ENCODE data around the gene OSBPL9. TPM values are rescaled to one million over a fixed set of nuclear protein-coding genes. Genes with fewer than 3 reads are reported as not detected.

The OSBPL9 gene
- total RNA-seq, 1 experiment from 2014 or later = 61.9 TPM

DNA sequence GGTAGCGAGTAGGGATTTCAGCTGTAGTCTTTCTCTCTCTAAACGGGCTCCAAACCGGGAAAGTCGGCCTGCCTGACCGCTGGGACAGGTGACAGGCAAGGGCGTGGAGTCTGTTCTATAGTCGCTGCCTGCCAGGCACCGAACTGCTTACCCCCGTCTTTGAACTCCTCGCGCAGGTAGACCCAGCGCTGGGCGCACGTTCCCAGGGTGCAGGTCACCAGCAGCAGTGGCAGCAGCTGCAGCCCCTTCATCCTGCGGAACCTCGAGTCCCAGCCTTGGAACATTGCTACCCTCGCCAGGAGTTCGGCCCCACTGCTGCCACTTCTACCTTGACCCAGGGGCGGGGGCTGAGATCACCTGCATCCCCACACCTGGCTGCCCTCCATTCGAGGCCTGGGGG lies 22.2 kb upstream of the OSBPL9 start:
- Mint-ChIP-seq H3K9me3 (ENCODE audit: unreplicated experiment) (no peaks in the 10 kb centered on the region), H3K27me3 (ENCODE audit: insufficient read depth, unreplicated experiment) (no peaks in the 10 kb centered on the region), H3K27ac (ENCODE audit: unreplicated experiment) (no peak overlapping the region), H3K4me3 (ENCODE audit: unreplicated experiment) (no peak overlapping the region), H3K36me3 (ENCODE audit: insufficient read depth, unreplicated experiment) (no peaks in the 10 kb centered on the region), H3K4me1 (ENCODE audit: low read depth, unreplicated experiment) (no peaks in the 10 kb centered on the region)
- no TSS peak for BruUV-seq (replicated peaks)
- TF ChIP-seq, protein P1, sequence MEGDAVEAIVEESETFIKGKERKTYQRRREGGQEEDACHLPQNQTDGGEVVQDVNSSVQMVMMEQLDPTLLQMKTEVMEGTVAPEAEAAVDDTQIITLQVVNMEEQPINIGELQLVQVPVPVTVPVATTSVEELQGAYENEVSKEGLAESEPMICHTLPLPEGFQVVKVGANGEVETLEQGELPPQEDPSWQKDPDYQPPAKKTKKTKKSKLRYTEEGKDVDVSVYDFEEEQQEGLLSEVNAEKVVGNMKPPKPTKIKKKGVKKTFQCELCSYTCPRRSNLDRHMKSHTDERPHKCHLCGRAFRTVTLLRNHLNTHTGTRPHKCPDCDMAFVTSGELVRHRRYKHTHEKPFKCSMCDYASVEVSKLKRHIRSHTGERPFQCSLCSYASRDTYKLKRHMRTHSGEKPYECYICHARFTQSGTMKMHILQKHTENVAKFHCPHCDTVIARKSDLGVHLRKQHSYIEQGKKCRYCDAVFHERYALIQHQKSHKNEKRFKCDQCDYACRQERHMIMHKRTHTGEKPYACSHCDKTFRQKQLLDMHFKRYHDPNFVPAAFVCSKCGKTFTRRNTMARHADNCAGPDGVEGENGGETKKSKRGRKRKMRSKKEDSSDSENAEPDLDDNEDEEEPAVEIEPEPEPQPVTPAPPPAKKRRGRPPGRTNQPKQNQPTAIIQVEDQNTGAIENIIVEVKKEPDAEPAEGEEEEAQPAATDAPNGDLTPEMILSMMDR (IDR thresholded peaks at IDR 0.05; ENCODE audit: insufficient read depth in 1 of 2, low read depth in 1 of 2, low read length in 1 of 2, severe bottlenecking in 1 of 2, unreplicated experiment in 1 of 2) = no peak
- CTCF ChIA-PET = no interaction called here
- Histone ChIP-seq H3K27me3 (replicated peaks; ENCODE audit: control insufficient read depth, insufficient read depth, low read length) (no peaks in the 10 kb centered on the region), H3K36me3 (ENCODE audit: control insufficient read depth, insufficient read depth, low read length) (no peaks in the 10 kb centered on the region), H3K9me3 (no peaks in the 10 kb centered on the region), H3K4me3 (ENCODE audit: low read depth, low read length) (no peak overlapping the region), H3K4me1 (no peaks in the 10 kb centered on the region)
- DNase-seq = no peak
- intact Hi-C loops (cut with micrococcal nuclease; ENCODE audit: unreplicated experiment) = no loop called here
- POLR2A ChIA-PET = no interaction called here

DNA sequence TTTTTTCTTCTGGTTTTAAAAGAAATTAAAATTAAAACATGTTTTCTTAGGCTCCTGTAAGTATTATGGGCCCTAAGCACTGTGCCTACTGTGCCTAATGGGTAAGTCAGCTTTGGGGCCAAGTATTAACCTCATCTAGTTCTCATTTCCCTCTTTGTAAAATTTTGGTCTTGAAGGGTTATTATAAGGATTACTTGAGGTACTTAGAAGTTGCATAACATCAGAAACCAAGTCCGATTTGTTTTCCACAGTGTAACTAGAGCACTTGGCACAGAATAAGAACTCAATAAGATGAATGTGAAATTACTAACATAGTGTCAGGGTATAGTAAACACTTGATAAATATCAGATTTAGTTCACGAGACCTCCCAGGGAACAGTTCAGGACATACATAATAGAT lies 16.4 kb upstream of the OSBPL9 start:
- TF ChIP-seq, protein P1 (IDR thresholded peaks at IDR 0.05; ENCODE audit: insufficient read depth in 1 of 2, low read depth in 1 of 2, low read length in 1 of 2, severe bottlenecking in 1 of 2, unreplicated experiment in 1 of 2) = no peak
- intact Hi-C loops (cut with micrococcal nuclease; ENCODE audit: unreplicated experiment) = no loop called here
- Histone ChIP-seq H3K4me1 (no peaks in the 10 kb centered on the region), H3K36me3 (ENCODE audit: control insufficient read depth, insufficient read depth, low read length) (no peaks in the 10 kb centered on the region), H3K4me3 (ENCODE audit: low read depth, low read length) (no peak overlapping the region), H3K27me3 (replicated peaks; ENCODE audit: control insufficient read depth, insufficient read depth, low read length) (no peaks in the 10 kb centered on the region), H3K9me3 (no peaks in the 10 kb centered on the region)
- no peaks in the 10 kb centered on the region for H3K9me3 Mint-ChIP-seq (ENCODE audit: unreplicated experiment)
- no peaks in the 10 kb centered on the region for H3K4me1 Mint-ChIP-seq (ENCODE audit: low read depth, unreplicated experiment)
- no TSS peak for BruUV-seq (replicated peaks)
- no peak for DNase-seq
- ChIA-PET POLR2A (no interaction called here), CTCF (no interaction called here)
- H3K27ac Mint-ChIP-seq (ENCODE audit: unreplicated experiment) = no peak overlapping the region
- no peak overlapping the region for H3K4me3 Mint-ChIP-seq (ENCODE audit: unreplicated experiment)
- H3K27me3 Mint-ChIP-seq (ENCODE audit: insufficient read depth, unreplicated experiment) = no peaks in the 10 kb centered on the region
- no peaks in the 10 kb centered on the region for H3K36me3 Mint-ChIP-seq (ENCODE audit: insufficient read depth, unreplicated experiment)

DNA sequence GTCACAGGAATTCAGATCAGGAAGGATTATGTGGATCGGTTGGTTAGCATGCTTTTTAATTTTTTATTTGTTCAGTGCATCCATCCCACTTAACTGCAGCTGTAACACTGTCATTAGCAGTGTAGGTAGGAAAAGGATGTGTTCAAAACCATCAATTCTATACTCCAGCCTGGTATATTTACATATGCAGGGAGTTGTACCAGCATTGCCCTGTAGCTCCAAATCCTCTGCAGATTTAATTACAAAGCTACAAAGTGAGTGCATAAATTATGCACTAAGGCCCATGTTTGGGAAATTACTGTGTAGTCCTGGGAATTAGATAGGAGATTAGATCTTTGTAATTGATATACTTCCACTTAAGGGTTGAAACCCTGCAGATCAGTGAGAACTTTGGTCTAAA lies 15.9 kb upstream of the OSBPL9 start:
- no peak for DNase-seq
- Histone ChIP-seq H3K4me3 (ENCODE audit: low read depth, low read length) (no peak overlapping the region), H3K27me3 (replicated peaks; ENCODE audit: control insufficient read depth, insufficient read depth, low read length) (no peaks in the 10 kb centered on the region), H3K36me3 (ENCODE audit: control insufficient read depth, insufficient read depth, low read length) (no peaks in the 10 kb centered on the region), H3K9me3 (no peaks in the 10 kb centered on the region), H3K4me1 (no peaks in the 10 kb centered on the region)
- POLR2A ChIA-PET = no interaction called here
- Mint-ChIP-seq H3K4me1 (ENCODE audit: low read depth, unreplicated experiment) (no peaks in the 10 kb centered on the region), H3K36me3 (ENCODE audit: insufficient read depth, unreplicated experiment) (no peaks in the 10 kb centered on the region), H3K9me3 (ENCODE audit: unreplicated experiment) (no peaks in the 10 kb centered on the region), H3K27ac (ENCODE audit: unreplicated experiment) (no peak overlapping the region), H3K27me3 (ENCODE audit: insufficient read depth, unreplicated experiment) (no peaks in the 10 kb centered on the region), H3K4me3 (ENCODE audit: unreplicated experiment) (no peak overlapping the region)
- CTCF ChIA-PET = no interaction called here
- TF ChIP-seq, protein P1 (IDR thresholded peaks at IDR 0.05; ENCODE audit: insufficient read depth in 1 of 2, low read depth in 1 of 2, low read length in 1 of 2, severe bottlenecking in 1 of 2, unreplicated experiment in 1 of 2) = no peak
- intact Hi-C loops (cut with micrococcal nuclease; ENCODE audit: unreplicated experiment) = no loop called here
- no TSS peak for BruUV-seq (replicated peaks)
